ENCODE data around the gene HLA-C. TPM values are rescaled to one million over a fixed set of nuclear protein-coding genes. Genes with fewer than 3 reads are reported as not detected.

Gene HLA-C
- total RNA-seq, 8 experiments from 2014 or later: 9.3 to 1,124 (median 73.4) TPM

- in situ Hi-C loops (cut with MboI; ENCODE audit: low pct_unique_long_range_greater_than_20kb in 2 of 9, low sequenced_read_pairs in 9 of 9, unreplicated experiment in 9 of 9): no loop called here
These were observed 44.7 kb downstream of the HLA-C start for GRCh38 chr6:31227143-31227542.

GRCh38 chr6:31225735-31226134 is 46.2 kb downstream of the HLA-C start:
- Histone ChIP-seq H3K4me3 (no peak overlapping the region), H3K27ac (no peak overlapping the region), H3K4me1 (replicated peaks in 1 of 2) (no peaks in the 10 kb centered on the region)
- in situ Hi-C loops (cut with MboI; ENCODE audit: low pct_unique_long_range_greater_than_20kb in 2 of 9, low sequenced_read_pairs in 9 of 9, unreplicated experiment in 9 of 9): no loop called here
- 0 to 100% (median 86%) methylated on average over 1 to 6 of the region's 7 CpGs; no CpG with 5 or more reads in 3 of the 10 experiments for WGBS, 10 experiments
- ATAC-seq (replicated peaks in 6 of 8): no peak

More at GRCh38 chr6:31227143-31227542, 44.7 kb downstream of the HLA-C start:
- H3K4me1 ChIP-seq (replicated peaks in 1 of 2): no peaks in the 10 kb centered on the region
- H3K4me3 ChIP-seq: no peak overlapping the region
- H3K27ac ChIP-seq: no peak overlapping the region
- WGBS, 10 experiments: 40 to 100% (median 80%) methylated on average over 1 to 6 of the region's 7 CpGs; no CpG with 5 or more reads in 2 of the 10 experiments
- no peak for ATAC-seq (replicated peaks in 6 of 8)

GRCh38 chr6:31222496-31222895 is 49.4 kb downstream of the HLA-C start:
- ATAC-seq (replicated peaks in 6 of 8): no peak
- in situ Hi-C loops (cut with MboI; ENCODE audit: low pct_unique_long_range_greater_than_20kb in 2 of 9, low sequenced_read_pairs in 9 of 9, unreplicated experiment in 9 of 9): loop anchor here in 1 of 9 experiments (25.0 kb wide), 1 partner anchor 140 kb away; the partner anchor contains the start of gene HLA-B

More at GRCh38 chr6:31222496-31222895, 49.4 kb downstream of the HLA-C start:
- Histone ChIP-seq H3K4me1 (replicated peaks in 1 of 2) (no peaks in the 10 kb centered on the region), H3K27ac (no peak overlapping the region), H3K4me3 (no peak overlapping the region)

Other genes with a start within 250 kb of the HLA-C start
- under 1 TPM in 3 of 8 experiments, not detected in 5; 0.18 to 1.00 (median 0.56) TPM for gene C6orf15, start 159.5 kb downstream of the HLA-C start, total RNA-seq
- gene PSORS1C1, start 157.3 kb downstream of the HLA-C start, total RNA-seq: 1 to 10 TPM in 5 of 8 experiments, under 1 TPM in 3; 0.33 to 8.0 (median 1.9) TPM
- gene CDSN, start 151.6 kb downstream of the HLA-C start, total RNA-seq: under 1 TPM in 1 of 8 experiments, not detected in 7; 0.20 TPM
- under 1 TPM in 4 of 8 experiments, not detected in 4; 0.27 to 0.81 (median 0.72) TPM for gene PSORS1C2, start 133.0 kb downstream of the HLA-C start, total RNA-seq
- gene CCHCR1, start 114.3 kb downstream of the HLA-C start, total RNA-seq: 10 to 100 TPM; 12.1 to 33.8 (median 15.6) TPM
- 10 to 100 TPM in 3 of 8 experiments, 1 to 10 TPM in 3, under 1 TPM in 2; 0.36 to 14.7 (median 2.6) TPM for gene TCF19, start 113.5 kb downstream of the HLA-C start, total RNA-seq
- over 10,000 TPM in 1 of 8 experiments, 1,000 to 10,000 TPM in 2, 100 to 1,000 TPM in 4, 1 to 10 TPM in 1; 3.8 to 12,640 (median 323) TPM for gene POU5F1, start 101.4 kb downstream of the HLA-C start, total RNA-seq
- gene HLA-B, start 85.1 kb upstream of the HLA-C start, total RNA-seq: 1,000 to 10,000 TPM in 2 of 8 experiments, 100 to 1,000 TPM in 2, 10 to 100 TPM in 4; 32.0 to 4,986 (median 164) TPM
- gene MICA, start 131.5 kb upstream of the HLA-C start, total RNA-seq: 10 to 100 TPM in 4 of 8 experiments, 1 to 10 TPM in 4; 4.1 to 64.5 (median 10.3) TPM
- gene MICB, start 226.1 kb upstream of the HLA-C start, total RNA-seq: 1 to 10 TPM in 5 of 8 experiments, under 1 TPM in 2, not detected in 1; 0.49 to 4.2 (median 1.9) TPM